Panc1 (cell line): ENCODE measurements around the gene FTO. TPM values are rescaled to one million over a fixed set of nuclear protein-coding genes. Genes with fewer than 3 reads are reported as not detected.

Source experiments
- ATAC-seq: fragments of 200-7000 bp; cut with Tn5 transposase; 2 replicates; pipeline ENCODE4 v1.9.1; 2020; ENCODE audit warnings: mild to moderate bottlenecking, moderate library complexity
- Bru-seq: library from RNA; stranded (reverse); fragments of 400-500 nt; gene quantifications from one replicate; lab custom pipeline; 2021; lab: Mats Ljungman, UMichigan
- BruChase-seq, 2 experiments: library from RNA; stranded (reverse); fragments of 400-500 nt; gene quantifications; one replicate each; lab custom pipeline; 2021; lab: Mats Ljungman, UMichigan
- BruUV-seq: library from RNA; stranded (reverse); fragments of 400-500 nt; replicated peaks from 2 replicates; lab custom pipeline; 2021; lab: Mats Ljungman, UMichigan
- CTCF ChIA-PET: fragments of 300-600 bp; sonication (Branson Sonifier 250); formaldehyde crosslinking; loops from one replicate; lab custom pipeline; 2022; ENCODE audit warnings: antibody characterized with exemption; lab: Charles Lee
- POLR2A ChIA-PET: fragments of 300-600 bp; sonication (Branson Sonifier 250); formaldehyde crosslinking; loops from one replicate; lab custom pipeline; 2022; ENCODE audit warnings: antibody characterized with exemption; lab: Charles Lee
- DNase-seq: peaks from one replicate; pipeline ENCODE4 v3.0.0-alpha.2; 2010; ENCODE audit warnings: low read depth, low spot score
- H3K27ac ChIP-seq: 2 replicates; pipeline ENCODE4 v1.5.1; 2011; ENCODE audit warnings: mild to moderate bottlenecking, low read length, inconsistent platforms
- H3K27me3 ChIP-seq: fragments of 200-500 bp; sonication (Bioruptor generic); 2 replicates; pipeline ENCODE4 v1.6.0; 2014; ENCODE audit warnings: low read length, inconsistent platforms; ENCODE audit not compliant: control insufficient read depth, insufficient read depth
- H3K36me3 ChIP-seq: fragments of 200-500 bp; sonication (Bioruptor generic); 2 replicates; pipeline ENCODE4 v1.5.1; 2014; ENCODE audit warnings: inconsistent platforms, mild to moderate bottlenecking, low read length, moderate library complexity; ENCODE audit not compliant: control insufficient read depth, insufficient read depth
- H3K4me1 ChIP-seq: 2 replicates; pipeline ENCODE4 v1.5.1; 2011; ENCODE audit warnings: inconsistent platforms, mild to moderate bottlenecking, low read length, moderate library complexity; ENCODE audit not compliant: control insufficient read depth, insufficient read depth
- H3K4me3 ChIP-seq, 2 experiments: 2 replicates each; pipeline ENCODE4 v1.5.1; 2011 to 2012; ENCODE audit warnings: low read depth in 2 of 2, low read length in 2 of 2, mild to moderate bottlenecking in 2 of 2, inconsistent platforms in 1 of 2, moderate library complexity in 1 of 2
- H3K9me3 ChIP-seq: fragments of 200-500 bp; sonication (Bioruptor generic); 2 replicates; pipeline ENCODE4 v1.5.1; 2014; ENCODE audit warnings: low read depth, mild to moderate bottlenecking, inconsistent platforms, low read length, moderate library complexity; ENCODE audit not compliant: control insufficient read depth, insufficient read depth
- POLR2AphosphoS5 ChIP-seq: IDR thresholded peaks from 2 replicates; pipeline ENCODE4 v1.6.1; 2012; ENCODE audit warnings: mild to moderate bottlenecking, low read depth, low read length, moderate library complexity
- SIN3A ChIP-seq: IDR thresholded peaks from 2 replicates; pipeline ENCODE4 v1.6.1; 2012; ENCODE audit warnings: low read depth, mild to moderate bottlenecking, low read length, moderate library complexity, borderline replicate concordance; ENCODE audit not compliant: insufficient read depth
- TCF7L2 ChIP-seq: IDR thresholded peaks from 2 replicates; pipeline ENCODE4 v1.6.1; 2011; ENCODE audit warnings: mild to moderate bottlenecking, low read depth, low read length, inconsistent platforms
- in situ Hi-C: cut with HindIII; loops from 2 replicates; pipeline ENCODE4 v1.10.0; 2016; ENCODE audit warnings: low sequenced_read_pairs, low pct_unique_long_range_greater_than_20kb
- intact Hi-C: fragments of 100-400 bp; cut with micrococcal nuclease; formaldehyde crosslinking; loops from one replicate; pipeline ENCODE4 v1.10.0; 2022; ENCODE audit not compliant: unreplicated experiment
- long read RNA-seq: library from polyadenylated mRNA; unstranded; transcript quantifications from one replicate; pipeline ENCODE4 v2.0.0, GENCODE V29; 2021; ENCODE audit not compliant: unreplicated experiment
- polyA plus RNA-seq: library from polyadenylated mRNA; unstranded; fragments of >200 nt; gene quantifications from one replicate; pipeline ENCODE4 v1.2.1, GENCODE V29; 2012; ENCODE audit warnings: missing spikeins; ENCODE audit not compliant: insufficient read length
- total RNA-seq: library from RNA; stranded (reverse); gene quantifications from one replicate; pipeline ENCODE4 v1.2.1, GENCODE V29; 2021; ENCODE audit not compliant: unreplicated experiment
- TF ChIP-seq, protein P1 (sequence below), 2 experiments: IDR thresholded peaks; 2 replicates each; pipeline ENCODE4 v1.6.1; 2011 to 2012; ENCODE audit warnings: low read depth in 2 of 2, control low read depth in 1 of 2, low read length in 1 of 2, mild to moderate bottlenecking in 1 of 2, moderate library complexity in 1 of 2; ENCODE audit not compliant: insufficient read depth in 1 of 2
- TF ChIP-seq, protein P2 (sequence below): fragments of 450-650 bp; IDR thresholded peaks from 2 replicates; pipeline ENCODE4 v1.5.1; 2017; ENCODE audit warnings: mild to moderate bottlenecking

FTO gene
- 38.2 TPM for total RNA-seq
- polyA plus RNA-seq: 19.2 TPM
- Bru-seq, nascent RNA: percentile 69 among the genes with signal in this experiment
- BruChase-seq, experiment 1, labeled RNA remaining after a 2-hour chase: percentile 57 among the genes with signal in this experiment
- percentile 57 among the genes with signal in this experiment for BruChase-seq, experiment 2, labeled RNA remaining after a 6-hour chase
- long read RNA-seq, full-length matches to known transcripts: 15 of 38 reads
- long read RNA-seq, partial matches to known transcripts: 4 of 38 reads
- long read RNA-seq, other reads (novel, unspliced or antisense): 19 of 38 reads

DNA sequence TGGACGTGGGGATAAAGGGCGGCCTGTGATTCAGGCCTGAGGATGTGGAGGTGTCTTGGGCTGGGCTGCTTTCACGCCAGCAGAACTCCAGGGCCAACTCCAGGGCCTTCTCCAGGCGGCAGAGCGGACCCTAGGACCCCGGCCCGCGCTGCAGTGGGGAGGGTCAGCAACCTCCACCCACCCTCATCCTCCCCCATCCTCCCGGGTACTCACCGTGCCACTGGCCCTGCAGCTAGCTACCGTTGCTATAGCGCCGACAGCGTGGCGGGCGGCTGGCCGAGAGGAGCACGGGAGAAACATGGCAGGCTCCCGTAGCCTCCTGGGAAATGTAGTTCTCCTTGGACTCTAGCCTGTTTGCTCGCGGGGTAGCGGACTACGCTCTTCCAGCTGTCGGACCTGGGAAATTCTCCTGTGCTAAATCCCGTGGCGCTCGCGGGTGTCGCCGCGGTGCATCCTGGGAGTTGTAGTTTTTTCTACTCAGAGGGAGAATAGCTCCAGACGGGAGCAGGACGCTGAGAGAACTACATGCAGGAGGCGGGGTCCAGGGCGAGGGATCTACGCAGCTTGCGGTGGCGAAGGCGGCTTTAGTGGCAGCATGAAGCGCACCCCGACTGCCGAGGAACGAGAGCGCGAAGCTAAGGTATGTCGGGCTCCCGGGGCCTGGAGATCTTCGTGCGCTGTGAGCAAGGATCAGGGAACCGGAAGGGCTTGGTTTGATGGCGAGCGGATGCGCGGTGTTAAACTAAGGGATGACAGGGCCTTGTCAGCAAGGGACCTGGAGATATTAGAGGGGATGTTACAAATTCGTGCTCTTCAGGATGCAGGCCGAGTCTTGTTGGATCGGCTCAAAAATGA is at the start of gene FTO, which contains the start of gene RPGRIP1L:
Gene FTO, plus strand, starts transcription at position 567 of the 855 bp plus-strand sequence.
Gene RPGRIP1L, minus strand, starts transcription at position 270 of the 855 bp plus-strand sequence. CDS start 3,136 bp downstream, outside the sequence.
- DNase-seq (peak; percentile 95), ATAC-seq (peak; percentile 100)
- Histone ChIP-seq H3K4me3 (peak within 1 kb of the TSS; percentile 84 to 96), H3K9me3 (no peaks in the 10 kb centered on the region), H3K27me3 (no peaks in the 10 kb centered on the region), H3K4me1 (no peaks in the 10 kb centered on the region), H3K27ac (peak within 1 kb of the TSS; percentile 91), H3K36me3 (peaks cover 2% of the 10 kb centered on the region)
- no TSS peak for BruUV-seq
- no peak for TF ChIP-seq SIN3A
- TF ChIP-seq, protein P1, sequence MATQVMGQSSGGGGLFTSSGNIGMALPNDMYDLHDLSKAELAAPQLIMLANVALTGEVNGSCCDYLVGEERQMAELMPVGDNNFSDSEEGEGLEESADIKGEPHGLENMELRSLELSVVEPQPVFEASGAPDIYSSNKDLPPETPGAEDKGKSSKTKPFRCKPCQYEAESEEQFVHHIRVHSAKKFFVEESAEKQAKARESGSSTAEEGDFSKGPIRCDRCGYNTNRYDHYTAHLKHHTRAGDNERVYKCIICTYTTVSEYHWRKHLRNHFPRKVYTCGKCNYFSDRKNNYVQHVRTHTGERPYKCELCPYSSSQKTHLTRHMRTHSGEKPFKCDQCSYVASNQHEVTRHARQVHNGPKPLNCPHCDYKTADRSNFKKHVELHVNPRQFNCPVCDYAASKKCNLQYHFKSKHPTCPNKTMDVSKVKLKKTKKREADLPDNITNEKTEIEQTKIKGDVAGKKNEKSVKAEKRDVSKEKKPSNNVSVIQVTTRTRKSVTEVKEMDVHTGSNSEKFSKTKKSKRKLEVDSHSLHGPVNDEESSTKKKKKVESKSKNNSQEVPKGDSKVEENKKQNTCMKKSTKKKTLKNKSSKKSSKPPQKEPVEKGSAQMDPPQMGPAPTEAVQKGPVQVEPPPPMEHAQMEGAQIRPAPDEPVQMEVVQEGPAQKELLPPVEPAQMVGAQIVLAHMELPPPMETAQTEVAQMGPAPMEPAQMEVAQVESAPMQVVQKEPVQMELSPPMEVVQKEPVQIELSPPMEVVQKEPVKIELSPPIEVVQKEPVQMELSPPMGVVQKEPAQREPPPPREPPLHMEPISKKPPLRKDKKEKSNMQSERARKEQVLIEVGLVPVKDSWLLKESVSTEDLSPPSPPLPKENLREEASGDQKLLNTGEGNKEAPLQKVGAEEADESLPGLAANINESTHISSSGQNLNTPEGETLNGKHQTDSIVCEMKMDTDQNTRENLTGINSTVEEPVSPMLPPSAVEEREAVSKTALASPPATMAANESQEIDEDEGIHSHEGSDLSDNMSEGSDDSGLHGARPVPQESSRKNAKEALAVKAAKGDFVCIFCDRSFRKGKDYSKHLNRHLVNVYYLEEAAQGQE (IDR thresholded peaks at IDR 0.05; ENCODE audit: insufficient read depth in 1 of 2, low read depth in 2 of 2, low read length in 1 of 2): no peak
- TF ChIP-seq, protein P2, sequence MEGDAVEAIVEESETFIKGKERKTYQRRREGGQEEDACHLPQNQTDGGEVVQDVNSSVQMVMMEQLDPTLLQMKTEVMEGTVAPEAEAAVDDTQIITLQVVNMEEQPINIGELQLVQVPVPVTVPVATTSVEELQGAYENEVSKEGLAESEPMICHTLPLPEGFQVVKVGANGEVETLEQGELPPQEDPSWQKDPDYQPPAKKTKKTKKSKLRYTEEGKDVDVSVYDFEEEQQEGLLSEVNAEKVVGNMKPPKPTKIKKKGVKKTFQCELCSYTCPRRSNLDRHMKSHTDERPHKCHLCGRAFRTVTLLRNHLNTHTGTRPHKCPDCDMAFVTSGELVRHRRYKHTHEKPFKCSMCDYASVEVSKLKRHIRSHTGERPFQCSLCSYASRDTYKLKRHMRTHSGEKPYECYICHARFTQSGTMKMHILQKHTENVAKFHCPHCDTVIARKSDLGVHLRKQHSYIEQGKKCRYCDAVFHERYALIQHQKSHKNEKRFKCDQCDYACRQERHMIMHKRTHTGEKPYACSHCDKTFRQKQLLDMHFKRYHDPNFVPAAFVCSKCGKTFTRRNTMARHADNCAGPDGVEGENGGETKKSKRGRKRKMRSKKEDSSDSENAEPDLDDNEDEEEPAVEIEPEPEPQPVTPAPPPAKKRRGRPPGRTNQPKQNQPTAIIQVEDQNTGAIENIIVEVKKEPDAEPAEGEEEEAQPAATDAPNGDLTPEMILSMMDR: no peak
- TF ChIP-seq TCF7L2: no peak
- no peak; the same call in 1 of the 2 replicates for TF ChIP-seq POLR2AphosphoS5
- POLR2A ChIA-PET: no interaction called here
- in situ Hi-C loops (no loop called here), intact Hi-C loops (no loop called here)
- CTCF ChIA-PET: interaction anchor here (1.2 kb wide), 1 partner anchor 154 kb away, joined by 3 read pairs; no protein-coding TSS in a partner anchor

DNA sequence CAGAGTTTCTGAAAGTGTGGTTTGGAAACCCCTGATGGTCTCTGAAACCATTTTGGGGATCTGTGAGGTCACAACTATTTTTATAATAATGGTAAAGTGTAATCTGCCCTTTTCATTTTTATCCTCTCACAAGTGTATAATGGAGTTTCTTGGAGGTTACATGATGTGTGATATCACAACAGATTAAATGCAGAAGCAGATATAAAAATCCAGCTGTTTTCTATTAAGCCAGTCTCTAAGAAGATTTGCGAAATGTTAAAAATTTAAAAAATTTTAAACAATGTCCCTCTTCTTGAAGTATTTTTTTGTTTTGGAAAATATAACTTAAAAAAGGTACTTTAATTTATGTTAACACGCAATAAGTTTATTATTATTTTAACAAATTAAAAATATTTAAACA is 49.0 kb upstream of the FTO start:
- no peak for ATAC-seq
- no peaks in the 10 kb centered on the region; the same call in 1 of the 2 replicates for H3K36me3 ChIP-seq
- no peak overlapping the region for H3K27ac ChIP-seq
- POLR2A ChIA-PET: no interaction called here
- no peaks in the 10 kb centered on the region for H3K4me1 ChIP-seq
- no peaks in the 10 kb centered on the region for H3K27me3 ChIP-seq
- in situ Hi-C loops (no loop called here), intact Hi-C loops (no loop called here)
- no peak overlapping the region for H3K4me3 ChIP-seq
- TF ChIP-seq, protein P1 (IDR thresholded peaks at IDR 0.05; ENCODE audit: insufficient read depth in 1 of 2, low read depth in 2 of 2, low read length in 1 of 2): no peak
- TF ChIP-seq POLR2AphosphoS5: no peak
- no peak for TF ChIP-seq TCF7L2
- no peak for TF ChIP-seq SIN3A
- TF ChIP-seq, protein P2: no peak
- DNase-seq: no peak
- CTCF ChIA-PET: no interaction called here
- H3K9me3 ChIP-seq: no peaks in the 10 kb centered on the region
- no TSS peak for BruUV-seq
